ENCODE measurements around the gene EPHA4.

EPHA4 gene

GRCh38 chr2:221473451-221473850 lies 98.7 kb downstream of the EPHA4 start:
- DNase-seq (ENCODE audit: low spot score) = no peak

GRCh38 chr2:221468317-221468716 lies 103.8 kb downstream of the EPHA4 start:
- DNase-seq (ENCODE audit: low spot score) = no peak

GRCh38 chr2:221467610-221468009 lies 104.5 kb downstream of the EPHA4 start:
- DNase-seq (ENCODE audit: low spot score) = no peak

GRCh38 chr2:221466744-221467143 lies 105.4 kb downstream of the EPHA4 start:
- DNase-seq (ENCODE audit: low spot score) = no peak

GRCh38 chr2:221465776-221466175 lies 106.3 kb downstream of the EPHA4 start:
- DNase-seq (ENCODE audit: low spot score) = no peak

- DNase-seq (ENCODE audit: low spot score) = no peak
Observed at GRCh38 chr2:221464971-221465370, 107.1 kb downstream of the EPHA4 start.

- DNase-seq (ENCODE audit: low spot score) = no peak
Observed at GRCh38 chr2:221463241-221463896, 108.7 kb downstream of the EPHA4 start.

GRCh38 chr2:221461901-221462300 lies 110.2 kb downstream of the EPHA4 start:
- no peak for DNase-seq (ENCODE audit: low spot score)

- DNase-seq (ENCODE audit: low spot score) = no peak
Observed at GRCh38 chr2:221460136-221460535, 112.0 kb downstream of the EPHA4 start.

- DNase-seq (ENCODE audit: low spot score) = peak; percentile 28
Observed at GRCh38 chr2:221458578-221458977, 113.5 kb downstream of the EPHA4 start.

GRCh38 chr2:221455214-221455613 lies 116.9 kb downstream of the EPHA4 start:
- peak; percentile 38 for DNase-seq (ENCODE audit: low spot score)

GRCh38 chr2:221454459-221455105 lies 117.5 kb downstream of the EPHA4 start:
- DNase-seq (ENCODE audit: low spot score) = peak; percentile 43

- DNase-seq (ENCODE audit: low spot score) = no peak
Observed at GRCh38 chr2:221451862-221452788, 120.0 kb downstream of the EPHA4 start.

- no peak for DNase-seq (ENCODE audit: low spot score)
Observed at GRCh38 chr2:221450280-221450679, 121.8 kb downstream of the EPHA4 start.

GRCh38 chr2:221449406-221449805 lies 122.7 kb downstream of the EPHA4 start:
- DNase-seq (ENCODE audit: low spot score) = no peak

- no peak for DNase-seq (ENCODE audit: low spot score)
Observed at GRCh38 chr2:221448844-221449390, 123.2 kb downstream of the EPHA4 start.

GRCh38 chr2:221448057-221448843 lies 123.9 kb downstream of the EPHA4 start:
- DNase-seq (ENCODE audit: low spot score) = no peak

- no peak for DNase-seq (ENCODE audit: low spot score)
Observed at GRCh38 chr2:221447310-221447709, 124.8 kb downstream of the EPHA4 start.

GRCh38 chr2:221446140-221446539 lies 126.0 kb downstream of the EPHA4 start:
- no peak for DNase-seq (ENCODE audit: low spot score)

- DNase-seq (ENCODE audit: low spot score) = no peak
Observed at GRCh38 chr2:221444106-221444505, 128.0 kb downstream of the EPHA4 start.

- DNase-seq (ENCODE audit: low spot score) = no peak
Observed at GRCh38 chr2:221443645-221444044, 128.5 kb downstream of the EPHA4 start.

- no peak for DNase-seq (ENCODE audit: low spot score)
Observed at GRCh38 chr2:221442128-221442527, 130.0 kb downstream of the EPHA4 start.
